GM19438 (cell line): ENCODE results near the gene TSHR.
"Not testable (repeated sequence)": the region's sequence is repeated elsewhere in the genome, so short reads cannot be mapped to it uniquely, and the experiment has no call there.

Source experiments
- ATAC-seq: cut with Tn5 transposase; IDR thresholded peaks from one replicate; pipeline ENCODE4 v1.9.1; 2021; ENCODE audit warnings: low read depth; ENCODE audit not compliant: unreplicated experiment

The TSHR gene

DNA sequence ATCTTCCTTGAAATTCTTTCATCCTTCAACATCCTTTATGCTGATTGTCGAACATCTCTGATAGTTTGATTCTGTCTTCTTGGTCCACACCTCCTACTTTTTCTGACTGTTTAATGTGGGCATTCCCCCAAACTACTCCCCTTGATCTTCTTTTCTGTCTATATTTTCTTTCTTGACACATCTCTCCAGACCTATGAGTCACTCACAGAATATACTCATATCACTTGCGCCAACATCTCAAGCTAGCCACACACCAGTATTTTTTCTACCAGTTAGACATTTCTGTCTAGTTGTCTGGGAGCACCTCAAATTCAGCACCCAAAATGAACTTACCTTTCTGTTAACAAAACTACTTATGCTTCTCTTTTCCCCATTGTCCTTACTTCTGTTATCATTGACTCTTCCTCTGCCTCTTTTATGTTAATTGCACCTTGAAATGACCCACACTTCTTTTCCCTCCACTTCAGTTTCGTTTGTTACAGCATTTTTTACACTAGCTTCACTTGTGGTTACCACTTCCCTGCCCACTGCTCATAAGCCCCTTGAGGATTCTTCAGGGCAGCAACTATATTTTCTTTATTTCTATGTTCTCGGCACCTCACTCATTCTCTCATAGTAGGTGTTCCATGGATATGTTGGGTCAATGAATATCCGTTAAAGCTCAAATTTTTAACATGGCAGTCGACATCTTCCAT lies 33.5 kb downstream of the TSHR start:
- no peak for ATAC-seq

DNA sequence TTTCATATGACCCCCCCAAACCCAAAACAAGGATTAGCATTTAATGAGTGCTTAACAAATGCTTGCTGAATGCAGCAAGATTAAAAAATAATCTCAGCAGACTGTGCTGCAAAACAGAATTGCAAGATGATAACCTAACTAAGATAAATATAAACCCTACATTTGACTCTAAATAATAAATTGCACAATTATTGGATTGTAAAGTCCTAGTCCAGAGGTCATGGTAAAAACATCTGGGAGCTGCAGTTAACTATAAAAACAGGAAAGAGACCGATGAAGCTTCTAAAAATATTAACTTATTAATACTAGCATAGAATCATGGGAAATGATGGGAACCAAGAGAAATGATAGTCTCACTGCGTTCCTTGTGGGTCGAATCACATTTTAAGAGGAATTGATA lies 37.2 kb downstream of the TSHR start:
- ATAC-seq = no peak

DNA sequence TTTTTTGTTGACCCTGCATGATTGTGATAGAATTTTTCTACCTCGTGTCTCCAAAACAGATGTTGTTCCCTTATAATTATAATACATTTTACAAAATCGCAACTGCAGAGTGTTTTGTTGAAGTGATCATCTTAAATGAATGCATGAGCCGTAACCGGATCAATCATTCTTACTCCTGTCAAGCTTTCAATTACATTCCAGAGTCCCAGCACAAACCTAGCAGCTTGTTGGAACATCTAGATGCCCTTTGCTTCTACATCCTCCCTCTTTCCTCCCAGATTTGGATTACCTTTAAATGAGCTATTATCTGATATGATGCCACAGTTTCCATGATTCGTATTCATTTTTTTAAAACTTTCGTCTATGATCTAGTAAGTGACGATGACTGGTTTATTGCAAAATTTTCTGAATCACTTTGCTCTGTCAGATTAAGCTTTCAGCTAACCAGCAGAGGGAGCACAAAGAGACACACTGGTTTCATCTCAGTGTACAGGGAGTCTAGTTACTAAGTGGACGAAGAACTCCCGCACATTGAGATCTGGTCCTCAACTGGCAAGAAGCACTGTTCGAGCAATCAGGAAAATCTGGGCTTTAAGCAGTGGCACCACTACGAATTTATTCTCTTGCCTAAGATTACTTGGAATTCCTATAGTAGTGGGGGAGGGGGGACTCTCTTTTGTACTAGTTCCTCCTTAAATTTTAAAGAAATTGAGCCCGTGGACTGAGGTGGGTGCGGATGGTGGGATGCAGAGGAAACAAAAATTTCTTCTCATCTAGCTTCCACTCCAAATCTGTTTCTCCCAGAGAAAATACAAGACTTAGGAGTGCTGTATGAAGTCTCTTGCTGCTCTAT lies 40.9 kb downstream of the TSHR start:
- ATAC-seq = no peak

DNA sequence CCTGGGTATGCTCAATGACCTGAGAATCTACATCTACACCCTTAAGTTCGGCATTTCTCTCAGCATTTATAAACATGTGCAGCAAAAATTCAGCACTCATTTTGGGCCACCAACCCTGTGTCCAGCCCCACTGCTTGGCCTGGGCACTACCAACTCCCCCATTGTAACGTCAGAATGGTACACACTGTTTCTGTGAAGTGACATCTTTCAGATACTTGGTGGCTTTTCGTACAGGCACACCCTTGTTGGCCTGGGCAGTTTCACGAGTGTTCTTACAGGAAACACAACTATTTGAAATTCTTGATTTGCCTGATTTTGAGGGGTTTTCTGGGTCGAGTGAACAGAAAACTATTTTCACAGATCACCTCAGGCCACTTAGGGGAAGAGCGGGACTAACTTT lies 46.0 kb downstream of the TSHR start:
- ATAC-seq = no peak

DNA sequence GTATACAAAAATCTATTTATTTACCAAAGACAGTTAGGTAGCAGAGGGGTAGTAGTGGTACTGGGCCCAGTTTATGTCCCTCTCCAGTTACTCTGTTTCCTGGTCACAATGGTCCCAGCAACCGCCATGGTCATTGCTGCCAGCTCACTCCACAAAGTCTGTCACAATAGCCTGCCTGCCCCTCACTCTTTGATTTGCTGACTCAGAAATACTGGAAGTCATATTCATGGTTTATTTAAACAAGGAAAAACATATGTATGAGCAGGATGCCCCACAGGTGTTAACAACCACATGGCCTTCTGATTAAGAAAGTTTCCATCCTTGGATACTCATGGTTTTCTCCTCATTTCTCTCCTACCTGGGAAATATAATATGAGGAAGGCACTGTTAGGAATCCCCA lies 49.2 kb downstream of the TSHR start:
- ATAC-seq = no peak

DNA sequence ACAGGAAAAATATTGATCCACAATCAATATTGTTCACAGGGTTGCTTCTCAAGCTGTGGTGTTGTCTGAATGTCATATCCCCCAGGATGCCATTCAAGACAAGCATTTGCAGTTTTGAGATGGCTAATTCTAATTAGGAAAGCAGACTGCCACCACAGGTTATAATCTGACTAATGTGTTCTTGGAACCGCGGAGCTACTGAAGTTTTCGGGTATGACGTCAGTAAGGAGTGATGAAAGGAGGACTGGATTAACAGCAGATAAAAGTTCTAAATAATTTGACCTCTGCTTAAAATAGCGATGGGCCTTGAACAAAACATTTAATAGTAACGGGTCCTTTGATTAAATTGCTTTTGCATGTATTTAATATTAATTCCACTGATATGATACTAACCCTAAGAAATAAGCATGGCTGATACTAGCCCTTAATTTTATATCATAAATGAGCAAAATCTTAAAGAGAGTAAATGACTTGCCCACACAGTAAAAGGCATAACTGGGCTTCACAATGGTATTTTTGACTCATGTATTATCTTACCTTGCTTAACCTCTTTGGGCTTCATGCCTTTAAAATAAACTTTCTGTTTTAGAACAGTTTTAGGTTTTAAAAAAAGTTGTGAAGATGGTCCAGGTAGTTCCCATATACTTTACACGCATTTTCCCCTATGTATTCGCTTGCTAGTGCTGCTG lies 50.3 kb downstream of the TSHR start:
- no peak for ATAC-seq

DNA sequence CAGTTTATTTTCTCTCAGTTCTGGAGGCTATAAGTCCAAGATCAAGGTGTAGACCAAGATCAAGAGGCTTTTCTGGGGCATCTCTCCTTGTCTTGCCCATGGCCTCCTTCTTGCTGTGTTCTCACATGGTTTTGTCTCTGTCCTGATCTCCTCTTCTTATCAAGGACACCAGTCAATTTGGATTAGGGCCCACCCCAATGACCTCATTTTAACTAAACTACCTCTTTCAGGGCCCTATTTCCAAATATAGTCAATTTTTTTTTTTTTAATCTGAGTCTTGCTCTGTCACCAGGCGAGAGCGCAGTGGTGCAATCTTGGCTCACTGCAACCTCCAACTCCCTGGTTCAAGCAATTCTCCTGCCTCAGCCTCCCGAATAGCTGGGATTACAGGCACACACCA lies 50.8 kb downstream of the TSHR start:
- ATAC-seq = no peak

DNA sequence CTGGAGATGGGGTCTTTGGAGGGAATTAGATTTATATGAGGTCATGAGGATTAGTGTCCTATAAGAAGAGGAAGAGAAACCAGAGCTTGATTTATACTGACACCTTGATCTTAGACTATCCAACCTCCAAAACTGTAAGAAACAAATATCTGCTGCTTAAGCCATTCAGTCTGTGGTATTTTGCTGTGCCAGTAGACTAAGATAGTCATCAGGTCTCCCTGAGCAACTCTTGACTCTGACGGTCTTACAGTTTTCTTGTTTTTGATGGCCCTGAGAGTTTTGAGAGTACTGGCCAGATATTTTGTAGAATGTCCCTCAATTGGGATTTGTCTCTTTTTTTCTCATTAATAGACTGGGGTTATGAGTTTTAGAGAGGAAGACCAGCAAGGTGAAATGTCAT lies 51.7 kb downstream of the TSHR start:
- ATAC-seq = no peak

DNA sequence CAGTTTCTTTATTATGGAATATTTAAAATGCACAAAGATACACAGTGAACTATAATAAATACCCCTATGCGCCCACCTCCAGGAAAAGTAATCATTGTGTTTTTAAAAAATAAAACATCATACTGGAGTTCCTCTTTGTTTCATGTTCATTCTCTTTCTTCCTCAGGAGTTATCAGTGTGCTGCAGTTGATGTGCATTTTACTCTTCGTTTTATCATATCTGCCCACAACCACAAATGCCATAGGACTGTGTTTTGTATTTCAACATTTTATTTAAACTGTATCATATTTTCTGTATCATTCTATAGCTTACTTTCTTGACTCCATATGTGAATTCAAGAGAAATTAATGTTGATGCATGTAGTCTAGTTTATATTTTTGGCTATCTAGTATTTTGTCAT lies 53.9 kb downstream of the TSHR start:
- ATAC-seq = no peak

DNA sequence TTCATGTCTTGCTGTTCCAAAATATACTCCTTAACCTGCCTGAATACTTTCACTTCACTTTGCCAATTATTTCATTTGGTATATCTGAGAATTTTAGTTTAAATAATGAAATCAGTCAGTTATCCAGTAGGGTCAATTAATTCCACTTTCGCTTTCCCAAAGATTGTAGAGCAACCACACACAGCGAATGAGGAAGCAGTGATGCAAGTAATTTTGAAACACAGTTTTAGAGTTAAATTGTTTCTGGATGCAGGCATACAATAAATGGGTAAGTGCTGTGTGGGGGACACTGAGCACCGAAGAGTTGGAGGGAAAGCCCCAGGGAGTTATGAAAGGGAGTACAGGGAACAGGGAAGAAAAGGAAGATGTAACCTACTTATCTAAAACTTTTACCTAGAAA lies 62.8 kb downstream of the TSHR start:
- ATAC-seq = no peak

DNA sequence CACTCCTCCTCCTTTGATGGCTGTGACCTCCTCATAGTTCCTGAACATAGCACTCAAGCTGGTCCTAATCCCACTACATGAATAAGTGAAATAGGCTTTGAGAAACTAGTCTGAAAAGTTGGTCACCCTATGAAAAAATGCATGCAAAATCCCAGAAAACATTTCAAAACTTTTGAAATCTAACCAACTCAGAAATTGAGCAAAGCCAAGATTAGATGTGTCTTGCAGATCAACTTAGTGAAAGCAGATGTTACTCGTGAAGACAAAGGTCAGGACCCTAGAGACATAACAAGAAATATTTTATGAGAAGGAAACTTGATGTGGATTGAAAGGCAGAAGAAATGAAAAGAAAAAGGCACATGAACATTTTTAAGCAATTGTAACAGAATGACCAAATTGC lies 63.3 kb downstream of the TSHR start:
- ATAC-seq = no peak

DNA sequence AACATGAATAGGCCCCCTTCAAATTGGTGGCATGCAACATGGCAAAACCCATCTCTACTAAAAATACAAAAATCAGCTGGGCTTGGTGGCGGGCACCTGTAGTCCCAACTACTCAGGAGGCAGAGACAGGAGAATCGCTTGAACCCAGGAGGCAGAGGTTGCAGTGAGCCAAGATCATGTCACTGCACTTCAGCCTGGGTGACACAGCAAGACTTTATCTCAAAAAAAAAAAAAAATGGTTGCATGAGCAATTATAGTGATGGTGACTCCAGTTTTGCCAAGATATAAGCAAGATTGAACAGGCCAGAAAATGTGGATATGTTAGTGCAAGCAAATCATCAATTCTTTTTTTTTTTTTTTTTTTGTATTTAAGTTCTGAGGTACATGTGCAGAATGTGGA lies 63.7 kb downstream of the TSHR start:
- ATAC-seq = not testable (repeated sequence)

DNA sequence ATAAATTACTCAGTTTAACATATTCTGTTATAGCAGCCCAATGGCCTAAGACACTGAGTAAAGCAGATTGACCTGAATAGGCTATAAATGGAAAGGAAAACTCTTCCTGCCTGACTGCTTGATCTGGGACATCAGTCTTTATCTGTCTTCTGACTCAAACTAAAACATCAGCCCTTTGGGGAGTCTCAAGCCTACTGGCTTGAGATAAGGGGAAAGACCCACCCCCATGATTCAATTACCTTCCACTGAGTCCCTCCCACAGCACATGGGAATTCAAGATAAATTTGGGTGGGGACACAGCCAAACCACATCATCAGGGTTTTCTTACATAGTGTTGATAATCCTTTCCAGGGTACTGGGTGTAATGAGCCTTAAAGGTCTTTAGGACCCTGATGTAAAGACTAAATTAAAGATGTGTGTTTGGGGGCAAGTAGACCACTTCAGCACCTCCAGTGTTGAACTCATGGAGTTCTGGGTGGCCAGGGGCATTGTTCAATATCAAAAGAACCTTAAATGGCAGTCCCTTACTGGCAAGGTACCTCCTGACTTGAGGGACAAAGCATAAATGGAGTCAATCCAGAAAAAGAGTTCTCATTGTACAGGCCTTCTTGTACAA lies 67.8 kb downstream of the TSHR start:
- ATAC-seq = no peak

DNA sequence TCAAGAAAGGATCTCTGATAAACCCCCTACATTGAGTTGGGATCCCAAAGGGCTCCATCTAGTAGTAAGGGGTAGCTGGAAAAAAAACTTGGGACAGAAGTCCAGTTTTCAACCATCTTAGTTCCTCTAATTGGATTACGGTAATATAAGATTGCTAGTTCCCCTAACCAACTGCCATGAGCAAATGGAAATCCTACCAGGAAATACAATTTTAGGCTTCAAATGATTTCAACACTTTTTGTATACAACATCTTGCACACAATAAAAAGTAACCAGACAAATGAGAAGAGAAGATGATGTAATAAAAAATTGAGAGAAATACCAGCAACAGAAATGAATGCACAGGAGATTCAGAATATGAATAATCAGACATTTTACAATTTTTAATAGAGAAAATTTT lies 73.0 kb downstream of the TSHR start:
- ATAC-seq = no peak

DNA sequence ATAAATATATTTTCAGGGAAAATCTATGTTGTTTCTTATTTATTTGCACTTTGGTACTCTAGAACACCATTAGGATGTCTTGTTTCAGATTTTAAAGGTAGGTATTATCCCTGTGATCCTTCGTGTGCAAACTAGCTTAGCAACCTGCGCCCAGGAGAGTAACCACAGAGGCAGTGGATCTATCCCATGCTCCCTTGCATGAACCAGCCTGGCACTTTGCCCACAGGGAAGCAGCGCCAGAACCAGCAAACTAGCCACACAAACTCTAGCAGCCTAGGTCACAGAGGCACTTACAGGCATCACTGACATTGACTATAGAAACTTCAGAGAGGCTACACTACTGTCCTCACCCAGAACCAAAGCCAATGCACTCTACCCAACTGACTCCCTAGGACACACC lies 76.1 kb downstream of the TSHR start:
- ATAC-seq = no peak

DNA sequence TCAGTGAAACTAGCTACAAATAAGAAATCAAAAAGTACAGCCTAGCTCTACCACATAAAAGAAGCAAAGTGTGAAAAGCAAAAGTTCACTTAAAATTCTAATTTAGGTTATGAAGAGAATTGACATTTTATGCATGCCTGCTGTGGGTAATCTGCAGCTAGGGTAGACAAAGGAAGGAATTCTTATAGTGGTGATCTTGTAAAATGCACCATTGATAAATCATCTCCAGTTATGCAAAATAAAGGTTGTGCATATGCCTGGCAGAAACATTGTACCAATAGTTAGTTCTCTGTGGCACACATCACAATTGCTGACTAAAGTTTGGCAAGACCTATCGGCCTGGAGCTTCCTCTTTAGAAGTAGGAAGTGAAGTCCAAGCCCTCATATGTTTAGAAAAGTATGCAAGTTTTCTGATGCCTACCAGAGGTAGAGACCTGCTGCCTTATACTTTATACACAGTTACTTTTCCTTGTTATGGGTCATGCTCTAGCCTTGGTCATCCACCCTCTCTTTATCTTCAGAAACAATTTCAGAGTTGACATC lies 78.3 kb downstream of the TSHR start:
- ATAC-seq = no peak

DNA sequence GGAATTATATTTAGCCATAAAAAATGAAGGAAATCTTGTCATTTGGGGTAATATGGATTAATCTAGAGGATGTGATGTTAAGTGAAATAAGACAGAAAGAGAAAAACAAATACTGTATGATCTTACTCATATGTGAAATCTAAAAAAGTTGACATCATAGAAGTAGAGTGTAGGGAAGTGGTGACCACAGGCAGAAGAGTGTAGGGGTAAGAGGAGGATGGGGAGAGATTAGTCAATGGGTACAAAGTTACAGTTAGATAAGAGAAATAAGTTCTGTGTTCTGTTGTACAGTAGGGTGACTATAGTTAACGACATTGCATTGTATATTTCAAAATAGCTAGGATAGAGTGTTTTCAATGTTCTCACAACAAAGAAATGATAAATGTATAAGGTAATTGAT lies 87.0 kb downstream of the TSHR start:
- ATAC-seq = no peak

DNA sequence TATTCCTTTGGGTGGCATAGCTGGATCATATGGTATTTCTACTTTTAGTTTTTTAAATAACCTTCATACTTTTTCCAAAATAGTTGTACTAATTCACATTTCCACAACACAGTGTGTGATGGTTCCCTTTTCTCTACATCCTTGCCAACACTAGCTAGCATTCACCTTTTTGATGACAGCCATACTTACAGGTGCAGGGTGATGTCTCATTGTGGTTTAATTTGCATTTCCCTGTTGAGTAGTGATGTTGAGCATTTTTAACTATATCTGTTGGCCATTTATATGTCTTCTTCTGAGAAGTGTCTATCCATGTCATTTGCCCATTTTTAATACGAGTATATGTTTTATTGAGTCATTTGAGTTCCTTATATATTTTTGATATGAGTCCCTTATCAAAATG lies 96.1 kb downstream of the TSHR start:
- ATAC-seq = no peak

DNA sequence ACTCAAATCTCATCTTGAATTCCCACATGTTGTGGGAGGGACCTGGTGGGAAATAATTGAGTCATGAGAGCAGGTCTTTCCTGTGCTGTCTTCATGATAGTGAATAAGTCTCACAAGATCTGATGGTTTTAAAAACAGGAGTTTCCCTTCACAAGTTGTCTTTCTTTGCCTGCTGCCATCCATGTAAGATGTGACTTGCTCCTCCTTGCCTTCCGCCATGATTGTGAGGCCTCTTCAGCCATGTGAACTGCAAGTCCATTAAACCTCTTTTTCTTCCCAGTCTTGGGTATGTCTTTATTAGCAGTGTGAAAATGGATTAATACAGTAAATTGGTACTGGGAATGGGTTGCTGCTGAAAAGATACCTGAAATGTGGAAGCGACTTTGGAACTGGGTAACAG lies 98.6 kb downstream of the TSHR start:
- not testable (repeated sequence) for ATAC-seq

DNA sequence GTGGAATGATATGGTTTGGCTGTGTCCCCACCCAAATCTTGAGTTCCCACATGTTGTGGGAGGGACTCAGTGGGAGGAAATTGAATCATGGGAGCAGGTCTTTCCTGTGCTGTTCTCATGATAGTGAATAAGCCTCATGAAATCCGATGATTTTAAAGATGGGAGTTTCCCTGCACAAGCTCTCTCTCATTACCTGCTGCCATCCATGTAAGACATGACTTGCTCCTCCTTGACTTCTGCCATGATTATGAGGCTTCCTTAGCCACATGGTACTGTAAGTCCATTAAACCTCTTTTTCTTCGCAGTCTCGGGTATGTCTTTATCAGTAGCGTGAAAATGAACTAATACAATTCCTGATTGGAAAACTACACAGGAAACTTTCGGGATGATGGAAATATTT lies 100.5 kb downstream of the TSHR start:
- ATAC-seq = no peak

DNA sequence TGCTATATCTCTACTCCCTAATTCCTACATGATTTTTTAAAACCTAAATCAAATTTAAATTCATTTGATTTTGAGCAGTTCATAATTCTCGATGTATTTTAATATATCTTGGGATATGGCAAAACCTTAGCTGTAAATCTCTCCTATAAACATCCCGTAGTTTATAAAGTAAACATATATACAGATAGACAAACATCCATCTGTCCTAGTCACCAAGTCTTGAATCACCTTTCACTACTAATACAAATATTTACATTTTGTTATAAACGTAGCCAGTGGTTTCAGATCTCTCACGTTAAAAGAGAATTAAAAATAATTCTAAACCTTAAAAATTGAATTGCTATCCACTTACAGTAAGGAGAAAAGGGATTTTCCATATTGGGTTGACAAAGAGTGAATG lies 107.0 kb downstream of the TSHR start:
- no peak for ATAC-seq
